PC-3 (cell line): Measurements from ENCODE around the gene PIEZO1.

Experiments
- CTCF ChIP-seq: fragments of 300-600 bp; sonication (generic); conservative IDR thresholded peaks from 2 replicates; pipeline ENCODE4 v1.5.1; 2017; ENCODE audit warnings: antibody characterized with exemption, low read depth, mild to moderate bottlenecking, low read length
- EZH2phosphoT487 ChIP-seq: fragments of 300-600 bp; sonication (generic); IDR thresholded peaks from 2 replicates; pipeline ENCODE4 v1.6.1; 2018; ENCODE audit warnings: mild to moderate bottlenecking, antibody characterized with exemption, low read length, borderline replicate concordance

- no peak for TF ChIP-seq CTCF
- TF ChIP-seq EZH2phosphoT487 = no peak
Observed at GRCh38 chr16:88825146-88825545, 40.1 kb upstream of the PIEZO1 start.
